Gastroesophageal sphincter (tissue), 3 donors: Measurements from ENCODE around the gene CDH11.
A peak's percentile ranks its signal among the peaks of the same experiment; 100 is the strongest.

Experiments
- EP300 ChIP-seq: sonication (generic); formaldehyde crosslinking; IDR thresholded peaks from one replicate; pipeline ENCODE4 v1.6.1; 2017; ENCODE audit warnings: antibody characterized with exemption, mild to moderate bottlenecking
- POLR2A ChIP-seq, 2 donors: fragments of 450-650 bp; IDR thresholded peaks; one replicate each; pipeline ENCODE4 v1.6.1; 2017; ENCODE audit warnings: antibody characterized with exemption in 2 of 2, mild to moderate bottlenecking in 2 of 2, moderate library complexity in 1 of 2
- POLR2AphosphoS5 ChIP-seq: sonication (generic); formaldehyde crosslinking; IDR thresholded peaks from one replicate; pipeline ENCODE4 v1.6.1; 2017; ENCODE audit warnings: antibody characterized with exemption
- TF ChIP-seq, protein P1 (sequence below), 4 experiments: fragments of 200-600 bp in 2 of 4; fragments of 450-650 bp in 2 of 4; sonication (generic) in 1 of 4; IDR thresholded peaks; one replicate each; pipeline ENCODE4 v1.5.1; 2017 to 2019; ENCODE audit warnings: antibody characterized with exemption in 4 of 4, mild to moderate bottlenecking in 2 of 4, moderate library complexity in 2 of 4

DNA sequence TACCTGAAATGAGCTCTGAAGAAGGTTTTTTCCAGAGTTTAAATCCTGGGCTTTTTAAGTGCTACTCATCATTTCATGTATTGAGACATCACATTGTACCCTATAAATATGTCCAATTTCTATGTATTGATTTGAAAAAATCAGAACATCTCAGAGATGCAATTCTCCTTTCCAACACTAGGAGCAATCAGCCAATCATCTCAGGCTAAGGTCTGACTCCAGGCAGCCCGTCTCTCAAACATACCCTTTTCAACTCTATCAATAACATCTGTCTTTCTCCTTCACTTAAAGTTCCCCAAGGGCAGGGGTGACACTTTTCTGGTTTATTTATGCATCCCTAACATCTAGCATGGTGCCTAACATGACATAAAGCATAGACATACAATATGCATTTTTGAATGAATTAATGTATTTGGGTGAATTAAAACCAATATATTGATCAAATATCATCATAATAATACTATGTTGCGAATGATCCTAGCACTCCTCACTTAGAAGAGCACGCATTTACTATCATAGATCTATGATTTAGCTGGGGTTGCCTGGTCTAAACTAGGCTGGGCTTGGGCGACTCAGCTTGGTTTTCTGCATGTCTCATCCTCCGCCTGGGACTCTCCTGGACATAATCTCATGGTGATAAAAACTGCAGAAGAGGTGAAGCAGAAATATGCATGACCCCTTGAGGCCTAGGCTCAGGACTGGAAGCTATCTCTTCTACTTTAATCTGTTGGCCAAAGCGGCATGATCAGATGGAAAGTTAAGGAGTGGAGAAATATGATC, 5.2 kb upstream of the CDH11 start:
- TF ChIP-seq, protein P1, sequence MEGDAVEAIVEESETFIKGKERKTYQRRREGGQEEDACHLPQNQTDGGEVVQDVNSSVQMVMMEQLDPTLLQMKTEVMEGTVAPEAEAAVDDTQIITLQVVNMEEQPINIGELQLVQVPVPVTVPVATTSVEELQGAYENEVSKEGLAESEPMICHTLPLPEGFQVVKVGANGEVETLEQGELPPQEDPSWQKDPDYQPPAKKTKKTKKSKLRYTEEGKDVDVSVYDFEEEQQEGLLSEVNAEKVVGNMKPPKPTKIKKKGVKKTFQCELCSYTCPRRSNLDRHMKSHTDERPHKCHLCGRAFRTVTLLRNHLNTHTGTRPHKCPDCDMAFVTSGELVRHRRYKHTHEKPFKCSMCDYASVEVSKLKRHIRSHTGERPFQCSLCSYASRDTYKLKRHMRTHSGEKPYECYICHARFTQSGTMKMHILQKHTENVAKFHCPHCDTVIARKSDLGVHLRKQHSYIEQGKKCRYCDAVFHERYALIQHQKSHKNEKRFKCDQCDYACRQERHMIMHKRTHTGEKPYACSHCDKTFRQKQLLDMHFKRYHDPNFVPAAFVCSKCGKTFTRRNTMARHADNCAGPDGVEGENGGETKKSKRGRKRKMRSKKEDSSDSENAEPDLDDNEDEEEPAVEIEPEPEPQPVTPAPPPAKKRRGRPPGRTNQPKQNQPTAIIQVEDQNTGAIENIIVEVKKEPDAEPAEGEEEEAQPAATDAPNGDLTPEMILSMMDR (IDR thresholded peaks at IDR 0.05), result peak; percentile 6 to 22 (median 16)
- no peak for TF ChIP-seq POLR2AphosphoS5
- no peak for TF ChIP-seq POLR2A (IDR thresholded peaks at IDR 0.05)
- TF ChIP-seq EP300, result no peak
